HG02798 (cell line): ENCODE measurements around the gene WNT7A.
"Not testable (repeated sequence)": the region's sequence is repeated elsewhere in the genome, so short reads cannot be mapped to it uniquely, and the experiment has no call there.

ENCODE experiments used
- ATAC-seq: cut with Tn5 transposase; IDR thresholded peaks from one replicate; pipeline ENCODE4 v1.9.1; 2021; ENCODE audit warnings: mild to moderate bottlenecking; ENCODE audit not compliant: unreplicated experiment, poor library complexity

Gene WNT7A

GRCh38 chr3:13879946-13880810 is at the start of gene WNT7A:
Gene WNT7A, minus strand, starts transcription at chr3:13880071. Its CDS starts 255 bp downstream, at chr3:13879816.
- ATAC-seq, result no peak

- ATAC-seq, result not testable (repeated sequence)
Observed at GRCh38 chr3:13928741-13929140, 48.9 kb upstream of the WNT7A start.

- no peak for ATAC-seq
Observed at GRCh38 chr3:13927295-13927694, 47.4 kb upstream of the WNT7A start.

- no peak for ATAC-seq
Observed at GRCh38 chr3:13916375-13916774, 36.5 kb upstream of the WNT7A start.

GRCh38 chr3:13902648-13903238 is 22.9 kb upstream of the WNT7A start:
- ATAC-seq, result no peak

- ATAC-seq, result no peak
Observed at GRCh38 chr3:13901935-13902584, 22.2 kb upstream of the WNT7A start.

GRCh38 chr3:13898346-13898745 is 18.5 kb upstream of the WNT7A start:
- no peak for ATAC-seq

GRCh38 chr3:13896473-13897154 is 16.7 kb upstream of the WNT7A start:
- ATAC-seq, result no peak

- ATAC-seq, result peak; percentile 98
Observed at GRCh38 chr3:13895155-13896105, 15.6 kb upstream of the WNT7A start.

GRCh38 chr3:13894807-13895154 is 14.9 kb upstream of the WNT7A start:
- ATAC-seq, result no peak

- ATAC-seq, result no peak
Observed at GRCh38 chr3:13894096-13894806, 14.4 kb upstream of the WNT7A start.

GRCh38 chr3:13892304-13892703 is 12.4 kb upstream of the WNT7A start:
- ATAC-seq, result no peak

- no peak for ATAC-seq
Observed at GRCh38 chr3:13891492-13892073, 11.7 kb upstream of the WNT7A start.

- ATAC-seq, result no peak
Observed at GRCh38 chr3:13891017-13891392, 11.1 kb upstream of the WNT7A start.

- no peak for ATAC-seq
Observed at GRCh38 chr3:13890377-13891016, 10.6 kb upstream of the WNT7A start.

GRCh38 chr3:13888576-13888975 is 8.7 kb upstream of the WNT7A start:
- ATAC-seq, result no peak

- no peak for ATAC-seq
Observed at GRCh38 chr3:13887495-13888300, 7.8 kb upstream of the WNT7A start.
